ENCODE results near the gene CAPNS1. TPM values are rescaled to one million over a fixed set of nuclear protein-coding genes. Genes with fewer than 3 reads are reported as not detected.
"Not testable (repeated sequence)": the region's sequence is repeated elsewhere in the genome, so short reads cannot be mapped to it uniquely, and the experiment has no call there.

Gene CAPNS1
- total RNA-seq, 2 donors from 2014 or later, result 757 to 814 TPM

GRCh38 chr19:36141039-36141927 is 1.4 kb downstream of the CAPNS1 start:
- DNase-seq, result peak; percentile 86 to 93
- intact Hi-C loops (cut with DNase I, micrococcal nuclease), result no loop called here
- ATAC-seq, result peak; percentile 66

DNA sequence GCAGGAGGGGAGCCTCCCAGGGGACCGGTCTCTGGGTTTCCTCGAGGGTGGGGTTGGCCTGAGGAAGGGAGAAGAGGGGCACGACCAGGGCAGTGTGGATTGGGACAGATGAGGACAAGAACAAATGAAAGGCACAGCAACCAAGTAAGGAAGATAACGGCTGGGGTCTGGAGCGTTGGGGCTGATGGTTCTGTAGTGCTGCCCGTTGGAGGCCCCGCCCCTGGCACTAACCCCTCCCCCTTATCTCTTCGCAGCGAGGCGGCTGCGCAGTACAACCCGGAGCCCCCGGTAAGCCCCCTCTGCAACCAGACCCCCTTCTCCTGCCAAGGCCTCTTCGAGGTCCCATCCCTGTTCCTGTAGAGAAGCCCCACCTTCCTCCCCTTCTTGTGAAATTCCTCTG is 2.2 kb downstream of the CAPNS1 start:
- DNase-seq (no peak), ATAC-seq (no peak)
- intact Hi-C loops (cut with DNase I, micrococcal nuclease), result no loop called here

DNA sequence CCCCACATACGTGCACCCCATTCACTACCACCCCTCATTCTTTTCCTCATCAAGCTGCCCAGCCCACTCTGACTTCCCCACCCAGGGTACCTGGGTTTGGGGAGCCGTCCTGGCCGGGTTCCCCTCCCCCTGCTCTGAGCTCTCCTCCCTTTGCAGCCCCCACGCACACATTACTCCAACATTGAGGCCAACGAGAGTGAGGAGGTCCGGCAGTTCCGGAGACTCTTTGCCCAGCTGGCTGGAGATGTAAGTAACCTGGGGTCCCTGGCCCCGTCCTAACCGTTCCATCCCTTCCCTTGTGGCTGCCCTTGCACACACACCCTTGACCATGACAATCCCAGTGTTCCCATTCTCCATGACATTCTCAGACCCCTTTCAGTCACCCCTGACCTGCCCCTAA is 2.6 kb downstream of the CAPNS1 start:
- no peak for DNase-seq
- intact Hi-C loops (cut with DNase I, micrococcal nuclease), result no loop called here
- no peak for ATAC-seq

DNA sequence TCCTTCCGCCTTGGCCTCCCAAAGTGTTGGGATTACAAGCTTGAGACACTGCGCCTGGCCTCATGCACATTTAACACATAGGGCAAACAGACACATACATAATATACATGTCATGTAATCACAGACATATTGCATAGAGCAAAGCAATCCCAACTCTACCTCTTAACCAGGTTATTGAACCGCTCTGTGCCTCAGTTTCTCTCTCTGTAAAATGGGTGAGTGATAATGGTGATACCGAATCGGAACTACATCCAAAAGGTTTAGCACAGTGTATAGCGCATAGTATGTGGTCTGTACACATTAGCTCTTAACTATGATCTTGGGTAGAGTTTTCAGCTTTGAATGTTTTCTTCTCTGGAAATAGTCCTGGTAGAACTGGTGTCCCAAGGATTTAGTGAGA is 4.8 kb downstream of the CAPNS1 start:
- intact Hi-C loops (cut with DNase I, micrococcal nuclease), result no loop called here
- ATAC-seq (no peak), DNase-seq (no peak)

GRCh38 chr19:36149673-36150406 is 10.0 kb downstream of the CAPNS1 start:
- DNase-seq, result no peak
- ATAC-seq, result no peak
- intact Hi-C loops (cut with DNase I, micrococcal nuclease), result no loop called here

DNA sequence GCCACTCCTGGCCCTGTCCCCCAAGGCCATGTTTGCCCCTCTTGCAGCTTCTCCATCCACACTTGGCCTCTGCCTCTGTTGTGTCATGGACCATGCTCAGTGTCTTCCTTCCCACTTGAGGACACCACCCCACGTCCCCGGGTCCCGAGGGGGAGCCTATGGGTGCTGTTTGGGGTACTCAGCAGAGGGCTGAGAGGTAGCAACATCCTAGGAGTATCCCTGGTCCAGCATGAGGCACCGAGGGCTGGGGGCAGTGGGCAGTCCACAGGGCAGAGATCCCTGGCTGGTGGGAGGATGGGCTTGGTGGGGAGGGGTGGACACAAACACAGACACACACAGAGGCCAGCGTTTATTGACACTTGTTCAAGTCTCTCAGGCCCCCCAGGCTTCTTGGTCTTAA is 10.7 kb downstream of the CAPNS1 start:
- intact Hi-C loops (cut with DNase I, micrococcal nuclease), result no loop called here
- ATAC-seq (peak; percentile 6), DNase-seq (no peak)

DNA sequence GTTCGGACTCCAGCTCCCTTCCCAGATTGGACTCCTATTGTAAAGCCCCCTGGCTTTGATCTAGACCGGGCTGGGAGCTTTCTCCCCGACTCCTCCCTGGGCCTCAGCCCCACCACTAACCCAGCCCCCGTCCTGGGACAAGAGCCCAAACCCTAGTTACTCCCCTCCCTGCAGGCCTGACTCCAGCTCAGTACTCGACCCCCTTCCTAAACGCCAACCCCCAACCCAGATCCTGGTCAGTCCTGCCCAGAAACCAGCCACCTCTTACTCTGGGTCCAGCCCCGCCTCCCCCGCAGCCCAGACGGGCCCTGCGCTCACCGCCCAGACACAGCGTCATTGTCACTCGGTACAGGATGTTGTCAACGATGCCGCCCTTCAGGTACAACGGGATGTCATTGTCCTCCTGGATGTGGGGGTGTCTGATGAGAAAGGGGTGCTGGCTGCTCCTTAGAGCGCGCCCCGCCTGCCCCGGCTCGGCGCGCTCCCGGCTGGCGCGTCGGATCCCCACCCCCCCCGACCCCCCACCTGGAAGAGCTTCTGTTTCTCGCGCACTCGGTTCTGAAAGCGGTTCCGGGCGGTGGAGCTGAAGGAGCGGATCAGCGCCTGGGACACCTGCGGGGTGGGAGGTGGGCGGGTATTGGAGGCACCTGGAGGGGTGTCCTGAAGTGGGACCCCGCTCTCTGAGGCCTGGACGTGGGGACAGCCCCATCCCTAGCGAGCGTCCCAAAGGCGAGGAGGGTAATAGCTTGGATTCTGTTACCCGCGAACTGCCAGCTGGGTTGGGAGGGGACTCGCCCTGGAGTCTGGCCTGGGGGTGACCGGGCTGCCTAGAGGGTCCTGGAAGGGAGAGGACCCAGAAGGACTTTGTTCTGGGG is 11.5 kb downstream of the CAPNS1 start:
- ATAC-seq (peak; percentile 22), DNase-seq (no peak)
- intact Hi-C loops (cut with DNase I, micrococcal nuclease), result no loop called here

GRCh38 chr19:36152019-36152351 is 12.1 kb downstream of the CAPNS1 start:
- ATAC-seq, result peak; percentile 10
- DNase-seq, result no peak
- intact Hi-C loops (cut with DNase I, micrococcal nuclease), result no loop called here

DNA sequence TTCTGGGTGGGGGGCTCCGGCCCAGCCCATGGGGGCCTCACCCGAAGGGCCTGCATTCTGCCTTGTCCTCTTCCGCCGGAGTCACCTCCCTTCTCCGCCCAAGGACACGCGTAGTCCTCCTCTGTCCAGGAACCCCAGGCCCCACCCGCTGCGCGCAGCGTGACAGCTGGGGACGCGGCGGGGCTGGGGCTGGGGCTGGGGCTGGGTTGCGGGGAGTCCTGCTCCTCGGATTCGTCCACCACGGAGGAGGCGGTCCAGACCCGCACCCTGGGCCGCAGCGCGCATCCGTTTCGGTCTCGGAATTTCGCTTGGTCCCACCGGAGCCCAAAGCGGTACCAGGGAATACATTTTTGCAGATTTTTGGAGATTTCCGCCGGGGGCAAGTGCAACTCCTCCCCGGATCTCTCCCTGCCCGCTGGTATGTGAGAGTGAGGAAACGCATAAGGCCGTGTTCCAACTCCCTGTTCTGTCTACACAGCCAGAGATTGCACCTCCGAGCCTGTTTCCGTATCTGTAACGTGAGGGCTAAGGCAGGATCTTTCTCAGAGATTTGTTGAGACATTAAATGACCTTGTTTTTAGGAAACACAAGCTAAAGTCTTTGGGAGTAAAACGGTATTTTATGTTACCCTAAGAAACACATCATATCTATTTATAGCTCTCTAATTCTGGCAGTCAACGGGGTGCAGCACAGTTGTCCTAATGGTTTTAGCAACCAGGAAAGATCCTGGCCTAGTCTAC is 12.7 kb downstream of the CAPNS1 start, which contains the start of gene COX7A1:
COX7A1 (minus strand) TSS at position 96 of the 740 bp plus-strand sequence; CDS start at position 56, 40 bp downstream.
- intact Hi-C loops (cut with DNase I, micrococcal nuclease), result no loop called here
- no peak for DNase-seq
- ATAC-seq, result peak; percentile 36

DNA sequence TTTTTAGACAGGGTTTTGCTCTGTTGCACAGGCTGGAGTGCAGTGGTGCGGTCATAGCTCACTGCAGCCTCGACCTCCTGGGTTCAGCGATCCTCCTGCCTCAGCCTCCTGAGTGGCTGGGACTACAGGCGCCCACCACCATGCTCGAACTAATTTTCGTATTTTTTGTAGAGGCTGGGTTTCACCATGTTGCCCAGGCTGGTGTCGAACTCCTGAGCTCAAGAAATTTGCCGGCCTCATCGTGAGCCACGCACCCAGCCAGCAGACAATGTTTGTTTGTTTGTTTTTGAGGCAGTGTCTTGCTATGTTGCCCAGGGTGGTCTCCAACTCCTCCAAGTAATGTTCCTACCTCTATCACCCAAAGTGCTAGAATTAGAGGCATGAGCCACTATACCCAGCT is 13.3 kb downstream of the CAPNS1 start:
- ATAC-seq (no peak), DNase-seq (no peak)
- intact Hi-C loops (cut with DNase I, micrococcal nuclease), result no loop called here

GRCh38 chr19:36160821-36161596 is 21.1 kb downstream of the CAPNS1 start:
- intact Hi-C loops (cut with DNase I, micrococcal nuclease), result no loop called here

DNA sequence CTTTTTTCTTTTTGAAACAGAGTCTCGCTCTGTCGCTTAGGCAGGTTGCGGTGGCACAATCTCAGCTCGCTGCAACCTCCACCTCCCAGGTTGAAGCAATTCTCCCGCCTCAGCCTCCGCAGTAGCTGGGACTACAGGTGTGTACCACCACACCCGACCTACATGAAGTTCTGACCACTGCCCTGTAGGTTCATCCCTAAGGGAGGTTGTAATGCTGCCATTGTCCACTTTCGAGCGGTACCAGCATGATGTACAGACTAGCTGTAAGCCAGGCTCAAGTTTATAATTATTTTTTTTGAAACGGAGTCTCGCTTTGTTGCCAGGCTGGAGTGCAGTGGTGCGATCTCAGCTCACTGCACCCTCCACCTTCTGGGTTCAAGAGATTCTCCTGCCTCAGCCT is 23.9 kb downstream of the CAPNS1 start:
- intact Hi-C loops (cut with DNase I, micrococcal nuclease), result no loop called here
- DNase-seq (no peak), ATAC-seq (peak; percentile 6)

More at GRCh38 chr19:36160821-36161596, 21.1 kb downstream of the CAPNS1 start:
- DNase-seq, result no peak
- no peak for ATAC-seq

- intact Hi-C loops (cut with DNase I, micrococcal nuclease), result no loop called here
- peak; percentile 54 to 58 for DNase-seq
- peak; percentile 86 for ATAC-seq
These were observed 29.4 kb downstream of the CAPNS1 start for GRCh38 chr19:36169084-36169760.

DNA sequence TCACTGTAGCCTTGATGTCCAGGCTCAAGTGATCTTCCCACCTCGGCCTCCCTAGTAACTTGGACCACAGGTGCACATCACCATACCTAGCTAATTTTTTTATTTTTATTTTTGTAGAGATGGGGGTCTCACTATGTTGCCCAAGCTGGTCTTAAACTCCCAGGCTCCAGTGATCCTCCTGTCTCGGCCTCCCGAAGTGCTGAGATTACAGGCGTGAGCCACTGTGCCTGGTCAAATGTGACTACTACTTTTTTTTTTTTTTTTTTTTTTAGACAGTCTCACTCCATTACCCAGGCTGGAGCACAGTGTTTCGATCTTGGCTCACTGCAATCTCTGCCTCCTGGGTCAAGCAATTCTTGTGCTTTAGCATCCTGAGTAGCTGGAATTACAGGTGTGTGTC is 33.0 kb downstream of the CAPNS1 start:
- DNase-seq (no peak), ATAC-seq (no peak)
- intact Hi-C loops (cut with DNase I, micrococcal nuclease), result loop anchor here (5.0 kb wide), 1 partner anchor 46 kb away; no protein-coding TSS in a partner anchor

- not testable (repeated sequence) for ATAC-seq, DNase-seq
- intact Hi-C loops (cut with DNase I, micrococcal nuclease), result loop anchor here (5.0 kb wide), 1 partner anchor 47 kb away; no protein-coding TSS in a partner anchor
These were observed 34.0 kb downstream of the CAPNS1 start for GRCh38 chr19:36173846-36174245.

DNA sequence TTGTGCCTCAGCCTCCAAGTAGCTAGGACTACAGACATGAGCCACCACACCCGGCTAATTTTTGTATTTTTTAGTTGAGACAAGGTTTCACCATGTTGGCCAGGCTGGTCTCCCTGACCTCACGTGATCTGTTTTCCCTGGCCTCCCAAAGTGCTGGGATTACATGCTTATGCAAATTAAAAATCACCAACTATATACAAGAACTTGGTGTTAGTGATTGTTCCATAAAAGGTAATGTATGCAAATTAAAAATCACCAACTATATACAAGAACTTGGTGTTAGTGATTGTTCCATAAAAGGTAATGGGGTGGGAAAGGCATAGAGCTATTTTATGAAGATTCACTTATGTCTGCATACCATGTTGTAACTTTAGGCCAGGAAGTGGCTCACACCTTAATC is 39.2 kb downstream of the CAPNS1 start:
- intact Hi-C loops (cut with DNase I, micrococcal nuclease); ATAC-seq; DNase-seq: not testable (repeated sequence)

DNA sequence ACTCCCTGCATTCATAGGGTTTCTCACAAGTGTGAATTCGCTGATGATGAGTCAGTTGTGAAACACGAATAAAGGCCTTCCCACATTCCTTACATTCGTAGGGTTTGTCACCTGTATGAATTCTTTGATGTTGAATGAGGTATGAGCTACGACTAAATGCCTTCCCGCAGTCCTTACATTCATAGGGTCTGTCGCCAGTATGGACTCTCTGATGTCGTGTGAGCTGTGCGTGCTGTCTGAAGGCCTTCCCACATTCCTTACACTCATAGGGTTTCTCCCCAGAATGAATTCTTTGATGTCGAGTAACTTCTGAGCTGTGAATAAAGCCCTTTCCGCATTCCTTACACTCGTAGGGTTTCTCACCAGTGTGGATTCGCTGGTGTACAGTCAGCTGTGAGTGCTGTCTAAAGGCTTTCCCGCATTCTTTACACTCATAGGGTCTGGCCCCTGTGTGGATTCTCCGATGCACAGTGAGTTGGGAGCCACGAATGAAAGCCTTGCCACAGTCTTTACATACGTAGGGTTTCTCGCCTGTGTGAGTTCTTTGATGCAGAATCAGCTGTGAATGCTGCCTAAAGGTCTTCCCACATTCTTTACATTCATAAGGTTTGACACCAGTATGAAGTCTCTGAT is 42.9 kb downstream of the CAPNS1 start:
- no peak for ATAC-seq
- intact Hi-C loops (cut with DNase I, micrococcal nuclease), result no loop called here
- no peak for DNase-seq

Measured in left colon (tissue), 2 donors.